Kidney (tissue), 14 donors: ENCODE results near the gene BUB1B. TPM values are rescaled to one million over a fixed set of nuclear protein-coding genes. Genes with fewer than 3 reads are reported as not detected.
A peak's percentile ranks its signal among the peaks of the same experiment; 100 is the strongest.

Experiments used
- DNase-seq, 5 donors: peaks; one replicate each; pipeline ENCODE4 v3.0.0-alpha.2; 2013 to 2020
- FAIRE-seq: peaks from 2 replicates; lab custom pipeline; 2012; peaks lifted over from hg19 to GRCh38; lab: Jason Lieb, UNC
- H3K27ac ChIP-seq, 2 donors: one replicate each; pipeline ENCODE4 v1.7.0; 2013; ENCODE audit warnings: low read depth in 2 of 2, low read length in 2 of 2, inconsistent platforms in 1 of 2
- H3K27me3 ChIP-seq: one replicate; pipeline ENCODE4 v1.7.1; 2013; ENCODE audit warnings: low read length, inconsistent platforms; ENCODE audit not compliant: control insufficient read depth, insufficient read depth
- H3K36me3 ChIP-seq, 3 donors: one replicate each; pipeline versions ENCODE4 v1.7.0 to v1.7.1; 2013; ENCODE audit warnings: low read length in 3 of 3, control low read depth in 1 of 3, inconsistent platforms in 1 of 3; ENCODE audit not compliant: insufficient read depth in 3 of 3, control insufficient read depth in 2 of 3
- H3K4me1 ChIP-seq, 3 donors: one replicate each; pipeline versions ENCODE4 v1.7.0 to v1.7.1; 2013; ENCODE audit warnings: low read length in 3 of 3, inconsistent platforms in 1 of 3, low read depth in 1 of 3; ENCODE audit not compliant: control insufficient read depth in 2 of 3, insufficient read depth in 2 of 3
- H3K4me3 ChIP-seq, 3 donors: one replicate each; pipeline versions ENCODE4 v1.7.0 to v1.8.1; 2013; ENCODE audit warnings: low read length in 3 of 3, control low read depth in 1 of 3, inconsistent platforms in 1 of 3
- H3K9ac ChIP-seq, 3 donors: one replicate each; pipeline versions ENCODE4 v1.7.0 to v1.7.1; 2013; ENCODE audit warnings: low read length in 3 of 3, control low read depth in 1 of 3, inconsistent platforms in 1 of 3
- H3K9me3 ChIP-seq, 3 donors: one replicate each; pipeline versions ENCODE4 v1.7.0 to v1.7.1; 2013; ENCODE audit warnings: low read length in 3 of 3, control low read depth in 1 of 3, inconsistent platforms in 1 of 3; ENCODE audit not compliant: control insufficient read depth in 2 of 3, insufficient read depth in 1 of 3
- intact Hi-C: fragments of 100-400 bp; cut with DNase I; formaldehyde crosslinking; loops from one replicate; pipeline ENCODE4 v1.11.1; 2022
- polyA plus RNA-seq: library from polyadenylated mRNA; stranded (reverse); fragments of 350-450 nt; fragmentation: Illumina TruSeq; extraction: RNeasy Lipid Tissue Mini Kit (QIAGEN cat#74804); gene quantifications from one replicate; pipeline ENCODE4 v1.2.3, GENCODE V29; 2014; ENCODE audit warnings: low read depth, low replicate concordance; ENCODE audit not compliant: insufficient read depth
- total RNA-seq: library from RNA; stranded (reverse); fragmentation: NEBNext Ultra II Directional; extraction: Animal tissue kit (Norgen Biotek cat#: 25700); gene quantifications from one replicate; pipeline ENCODE4 v1.2.1, GENCODE V29; 2021
- TF ChIP-seq, protein P1 (sequence below): IDR thresholded peaks from 3 replicates; pipeline ENCODE4 v1.5.1; 2012; ENCODE audit warnings: mild to moderate bottlenecking, moderate library complexity, borderline replicate concordance; ENCODE audit not compliant: insufficient read depth; ENCODE audit errors: extremely low read depth
- donor health status: control.
- donor health status: control.
- donor health status: control.
- donor health status: control.
- donor health status: control.
- donor health status: DM: yes; HTN: yes; CAD: no.
- donor health status: Normal renal cell carcinoma (clear cell type).

BUB1B gene
- total and polyA plus RNA-seq, 2 donors from 2014 or later: 0.69 to 0.94 TPM

GRCh38 chr15:40255033-40255432 is 94.2 kb downstream of the BUB1B start:
- no peak overlapping the region for H3K9ac ChIP-seq
- no peak for DNase-seq
- H3K4me1 ChIP-seq: peaks cover 0 to 10% (median 0%) of the 10 kb centered on the region in 3 donors
- peaks cover 6% of the 10 kb centered on the region for H3K27me3 ChIP-seq
- no peaks in the 10 kb centered on the region for H3K36me3 ChIP-seq
- TF ChIP-seq, protein P1, sequence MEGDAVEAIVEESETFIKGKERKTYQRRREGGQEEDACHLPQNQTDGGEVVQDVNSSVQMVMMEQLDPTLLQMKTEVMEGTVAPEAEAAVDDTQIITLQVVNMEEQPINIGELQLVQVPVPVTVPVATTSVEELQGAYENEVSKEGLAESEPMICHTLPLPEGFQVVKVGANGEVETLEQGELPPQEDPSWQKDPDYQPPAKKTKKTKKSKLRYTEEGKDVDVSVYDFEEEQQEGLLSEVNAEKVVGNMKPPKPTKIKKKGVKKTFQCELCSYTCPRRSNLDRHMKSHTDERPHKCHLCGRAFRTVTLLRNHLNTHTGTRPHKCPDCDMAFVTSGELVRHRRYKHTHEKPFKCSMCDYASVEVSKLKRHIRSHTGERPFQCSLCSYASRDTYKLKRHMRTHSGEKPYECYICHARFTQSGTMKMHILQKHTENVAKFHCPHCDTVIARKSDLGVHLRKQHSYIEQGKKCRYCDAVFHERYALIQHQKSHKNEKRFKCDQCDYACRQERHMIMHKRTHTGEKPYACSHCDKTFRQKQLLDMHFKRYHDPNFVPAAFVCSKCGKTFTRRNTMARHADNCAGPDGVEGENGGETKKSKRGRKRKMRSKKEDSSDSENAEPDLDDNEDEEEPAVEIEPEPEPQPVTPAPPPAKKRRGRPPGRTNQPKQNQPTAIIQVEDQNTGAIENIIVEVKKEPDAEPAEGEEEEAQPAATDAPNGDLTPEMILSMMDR: no peak
- FAIRE-seq: no peak
- no peak overlapping the region for H3K27ac ChIP-seq
- H3K9me3 ChIP-seq: no peaks in the 10 kb centered on the region
- H3K4me3 ChIP-seq: no peak overlapping the region
- intact Hi-C loops: no loop called here

- H3K9me3 ChIP-seq: no peaks in the 10 kb centered on the region
- no peak overlapping the region for H3K27ac ChIP-seq
- intact Hi-C loops: no loop called here
- FAIRE-seq (no peak), DNase-seq (peak in 1 of 5 donors; percentile 34)
- H3K27me3 ChIP-seq: peaks cover 6% of the 10 kb centered on the region
- H3K9ac ChIP-seq: no peak overlapping the region
- H3K36me3 ChIP-seq: no peaks in the 10 kb centered on the region
- H3K4me3 ChIP-seq: no peak overlapping the region
- H3K4me1 ChIP-seq: peaks cover 0 to 10% (median 0%) of the 10 kb centered on the region in 3 donors
- TF ChIP-seq, protein P1: no peak
Measured at GRCh38 chr15:40256638-40257235, 95.9 kb downstream of the BUB1B start.

DNA sequence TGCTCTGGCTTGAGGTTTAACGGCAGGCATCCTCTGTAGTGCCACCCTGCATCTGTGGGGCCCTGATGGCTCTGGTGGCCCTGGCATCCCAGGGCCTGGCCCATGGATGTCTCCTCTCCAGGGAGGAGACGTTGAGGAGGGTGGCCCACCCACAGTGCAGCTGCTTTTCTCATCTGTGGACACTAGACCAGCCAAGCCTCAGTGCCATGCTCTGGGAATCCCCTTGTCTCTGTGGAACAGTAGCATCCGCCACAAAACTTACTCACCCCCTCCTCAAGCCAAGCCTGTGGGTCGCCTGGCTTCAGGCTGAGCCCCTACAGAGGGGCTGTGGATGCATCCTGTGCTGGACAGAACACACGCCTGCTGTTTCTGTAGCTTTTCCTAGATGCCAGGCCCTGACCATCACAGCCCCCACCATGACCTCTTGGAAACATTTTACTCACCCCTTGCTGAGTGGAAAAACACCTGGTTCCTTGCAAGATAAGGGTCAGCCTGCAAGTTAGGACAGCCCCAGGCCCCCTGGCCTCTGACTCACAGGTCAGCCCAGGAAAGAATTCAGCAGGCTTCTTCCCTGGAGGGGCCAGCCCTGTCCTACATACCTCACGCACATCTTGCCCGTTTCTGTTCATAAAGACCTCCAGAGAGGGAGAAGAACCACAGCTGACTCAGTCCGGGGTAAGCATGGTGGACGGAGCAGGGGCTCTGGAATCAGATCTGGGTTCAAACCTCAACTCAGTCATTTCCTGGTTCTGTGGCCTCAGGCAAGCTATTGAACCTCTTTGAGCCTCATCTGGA is 97.0 kb downstream of the BUB1B start:
- Histone ChIP-seq H3K27me3 (peaks cover 6% of the 10 kb centered on the region), H3K4me3 (no peak overlapping the region), H3K27ac (no peak overlapping the region), H3K4me1 (peaks cover 0 to 10% (median 0%) of the 10 kb centered on the region in 3 donors), H3K9ac (no peak overlapping the region), H3K36me3 (no peaks in the 10 kb centered on the region), H3K9me3 (no peaks in the 10 kb centered on the region)
- DNase-seq (peak in 1 of 5 donors; percentile 27), FAIRE-seq (no peak)
- TF ChIP-seq, protein P1: no peak
- intact Hi-C loops: no loop called here
